Liver (tissue), 3 donors: ENCODE measurements around the gene GFPT2.

ENCODE experiments used
- ATF3 ChIP-seq: IDR thresholded peaks from 2 replicates; pipeline ENCODE4 v1.6.1; 2016; ENCODE audit warnings: antibody characterized with exemption
- EGR1 ChIP-seq, 2 donors: IDR thresholded peaks; 2 replicates each; pipeline ENCODE4 v1.6.1; 2016 to 2018; ENCODE audit warnings: antibody characterized with exemption in 2 of 2, low read depth in 2 of 2
- GABPA ChIP-seq, 2 donors: IDR thresholded peaks in 1 of 2; conservative IDR thresholded peaks in 1 of 2; 2 replicates each; pipeline ENCODE4 v1.6.1; 2016; ENCODE audit warnings: antibody characterized with exemption in 2 of 2, mild to moderate bottlenecking in 1 of 2, moderate library complexity in 1 of 2
- MAX ChIP-seq: IDR thresholded peaks from 2 replicates; pipeline ENCODE4 v1.6.1; 2016; ENCODE audit warnings: antibody characterized with exemption
- RAD21 ChIP-seq, 2 donors: IDR thresholded peaks; 2 replicates each; pipeline ENCODE4 v1.6.1; 2016; ENCODE audit warnings: antibody characterized with exemption in 2 of 2, mild to moderate bottlenecking in 2 of 2
- REST ChIP-seq: IDR thresholded peaks from 2 replicates; pipeline ENCODE4 v1.6.1; 2016; ENCODE audit warnings: antibody characterized with exemption, mild to moderate bottlenecking
- SP1 ChIP-seq: IDR thresholded peaks from 2 replicates; pipeline ENCODE4 v1.6.1; 2018; ENCODE audit warnings: antibody characterized with exemption, mild to moderate bottlenecking
- TAF1 ChIP-seq: conservative IDR thresholded peaks from 2 replicates; pipeline ENCODE4 v1.6.1; 2016; ENCODE audit warnings: antibody characterized with exemption, mild to moderate bottlenecking
- YY1 ChIP-seq: IDR thresholded peaks from 2 replicates; pipeline ENCODE4 v1.6.1; 2016; ENCODE audit warnings: antibody characterized with exemption, mild to moderate bottlenecking
- TF ChIP-seq, protein P1 (sequence below): fragments of 150-350 bp; IDR thresholded peaks from 2 replicates; pipeline ENCODE4 v1.5.1; 2017; ENCODE audit warnings: improper control_type of control experiment, low read depth, low read length; ENCODE audit not compliant: missing input control
- donor health status: healthy.
- donor health status: healthy.

DNA sequence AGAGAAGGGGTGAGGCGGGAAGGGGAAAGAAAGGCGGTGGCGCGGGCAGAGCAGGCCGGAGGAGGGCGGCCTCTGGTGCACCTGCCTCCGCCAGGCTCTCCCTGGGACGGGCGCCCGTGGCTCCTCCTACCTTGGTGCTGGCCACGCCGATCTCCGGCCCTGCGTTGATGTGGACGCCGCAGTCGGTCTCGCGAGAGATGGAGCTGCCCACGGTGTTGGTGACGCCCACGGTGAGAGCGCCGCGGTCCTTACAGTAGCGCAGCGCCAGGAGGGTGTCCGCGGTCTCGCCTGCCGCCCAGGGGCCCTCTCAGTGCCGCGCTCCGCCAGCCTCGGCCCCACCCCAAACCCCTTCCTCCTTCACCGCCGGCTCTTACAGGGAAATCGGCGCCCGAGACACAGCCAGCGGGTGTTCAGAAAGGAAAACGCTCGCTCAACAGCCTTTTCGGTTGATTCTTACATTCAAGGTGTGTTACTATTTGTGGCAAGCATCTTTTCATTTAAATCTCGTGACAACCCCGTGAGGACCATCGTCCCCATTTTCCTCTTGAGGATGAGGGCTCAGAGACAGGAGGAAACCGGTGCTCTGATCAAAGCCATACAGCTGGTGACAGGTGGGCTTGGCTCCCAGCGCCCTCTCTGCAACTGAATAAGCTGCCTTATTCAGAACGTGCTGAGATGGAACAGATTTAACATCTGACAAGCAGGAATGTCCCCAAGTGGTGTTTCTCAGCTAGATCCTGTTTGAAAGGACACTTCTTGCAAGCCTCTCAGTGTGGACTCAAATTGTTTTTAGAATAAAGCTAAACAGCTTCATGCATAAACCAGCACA, 39.2 kb downstream of the GFPT2 start:
- TF ChIP-seq, protein P1, sequence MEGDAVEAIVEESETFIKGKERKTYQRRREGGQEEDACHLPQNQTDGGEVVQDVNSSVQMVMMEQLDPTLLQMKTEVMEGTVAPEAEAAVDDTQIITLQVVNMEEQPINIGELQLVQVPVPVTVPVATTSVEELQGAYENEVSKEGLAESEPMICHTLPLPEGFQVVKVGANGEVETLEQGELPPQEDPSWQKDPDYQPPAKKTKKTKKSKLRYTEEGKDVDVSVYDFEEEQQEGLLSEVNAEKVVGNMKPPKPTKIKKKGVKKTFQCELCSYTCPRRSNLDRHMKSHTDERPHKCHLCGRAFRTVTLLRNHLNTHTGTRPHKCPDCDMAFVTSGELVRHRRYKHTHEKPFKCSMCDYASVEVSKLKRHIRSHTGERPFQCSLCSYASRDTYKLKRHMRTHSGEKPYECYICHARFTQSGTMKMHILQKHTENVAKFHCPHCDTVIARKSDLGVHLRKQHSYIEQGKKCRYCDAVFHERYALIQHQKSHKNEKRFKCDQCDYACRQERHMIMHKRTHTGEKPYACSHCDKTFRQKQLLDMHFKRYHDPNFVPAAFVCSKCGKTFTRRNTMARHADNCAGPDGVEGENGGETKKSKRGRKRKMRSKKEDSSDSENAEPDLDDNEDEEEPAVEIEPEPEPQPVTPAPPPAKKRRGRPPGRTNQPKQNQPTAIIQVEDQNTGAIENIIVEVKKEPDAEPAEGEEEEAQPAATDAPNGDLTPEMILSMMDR = no peak
- TF ChIP-seq EGR1 (IDR thresholded peaks at IDR 0.05; ENCODE audit: low read depth in 2 of 2) (no peak), TAF1 (no peak), MAX (no peak), REST (no peak), RAD21 (IDR thresholded peaks at IDR 0.05) (no peak), YY1 (no peak), GABPA (IDR thresholded peaks at IDR 0.05 in 1 of 2, conservative IDR thresholded peaks at IDR 0.05 in 1 of 2) (no peak), ATF3 (no peak), SP1 (no peak)
